ENCODE data around the gene GOLGA6L10.

GRCh38 chr15:82297546-82297945 lies 51.7 kb downstream of the GOLGA6L10 start:
- TF ChIP-seq CTCF (conservative IDR thresholded peaks at IDR 0.05) (no peak), ZFX (IDR thresholded peaks at IDR 0.05) (no peak)

All from C4-2B (cell line).